Suprapubic skin (tissue), 3 donors: ENCODE data around the gene CCK.

Source experiments
- POLR2A ChIP-seq, 2 donors: fragments of 450-650 bp; IDR thresholded peaks; one replicate each; pipeline ENCODE4 v1.6.1; 2017; ENCODE audit warnings: antibody characterized with exemption in 2 of 2, mild to moderate bottlenecking in 2 of 2, moderate library complexity in 2 of 2
- TF ChIP-seq, protein P1 (sequence below), 2 donors: fragments of 200-600 bp in 1 of 2; fragments of 450-650 bp in 1 of 2; sonication (generic) in 1 of 2; IDR thresholded peaks; one replicate each; pipeline ENCODE4 v1.5.1; 2016 to 2019; ENCODE audit warnings: antibody characterized with exemption in 2 of 2, mild to moderate bottlenecking in 1 of 2, moderate library complexity in 1 of 2

GRCh38 chr3:42300778-42301177 lies 34.8 kb upstream of the CCK start:
- no peak for TF ChIP-seq POLR2A (IDR thresholded peaks at IDR 0.05)
- TF ChIP-seq, protein P1, sequence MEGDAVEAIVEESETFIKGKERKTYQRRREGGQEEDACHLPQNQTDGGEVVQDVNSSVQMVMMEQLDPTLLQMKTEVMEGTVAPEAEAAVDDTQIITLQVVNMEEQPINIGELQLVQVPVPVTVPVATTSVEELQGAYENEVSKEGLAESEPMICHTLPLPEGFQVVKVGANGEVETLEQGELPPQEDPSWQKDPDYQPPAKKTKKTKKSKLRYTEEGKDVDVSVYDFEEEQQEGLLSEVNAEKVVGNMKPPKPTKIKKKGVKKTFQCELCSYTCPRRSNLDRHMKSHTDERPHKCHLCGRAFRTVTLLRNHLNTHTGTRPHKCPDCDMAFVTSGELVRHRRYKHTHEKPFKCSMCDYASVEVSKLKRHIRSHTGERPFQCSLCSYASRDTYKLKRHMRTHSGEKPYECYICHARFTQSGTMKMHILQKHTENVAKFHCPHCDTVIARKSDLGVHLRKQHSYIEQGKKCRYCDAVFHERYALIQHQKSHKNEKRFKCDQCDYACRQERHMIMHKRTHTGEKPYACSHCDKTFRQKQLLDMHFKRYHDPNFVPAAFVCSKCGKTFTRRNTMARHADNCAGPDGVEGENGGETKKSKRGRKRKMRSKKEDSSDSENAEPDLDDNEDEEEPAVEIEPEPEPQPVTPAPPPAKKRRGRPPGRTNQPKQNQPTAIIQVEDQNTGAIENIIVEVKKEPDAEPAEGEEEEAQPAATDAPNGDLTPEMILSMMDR (IDR thresholded peaks at IDR 0.05) = no peak
